Ammon's horn (tissue), 1 donor: ENCODE measurements around the gene SMIM1.

Experiments
- DNase-seq: peaks from one replicate; pipeline ENCODE4 v3.0.0-alpha.2; 2016; ENCODE audit warnings: low spot score

Gene SMIM1

GRCh38 chr1:3772715-3773571, at the start of gene SMIM1:
TSS of gene SMIM1 (plus strand) at chr1:3772749. CDS start at chr1:3775374, 2,625 bp downstream.
- DNase-seq: no peak

DNA sequence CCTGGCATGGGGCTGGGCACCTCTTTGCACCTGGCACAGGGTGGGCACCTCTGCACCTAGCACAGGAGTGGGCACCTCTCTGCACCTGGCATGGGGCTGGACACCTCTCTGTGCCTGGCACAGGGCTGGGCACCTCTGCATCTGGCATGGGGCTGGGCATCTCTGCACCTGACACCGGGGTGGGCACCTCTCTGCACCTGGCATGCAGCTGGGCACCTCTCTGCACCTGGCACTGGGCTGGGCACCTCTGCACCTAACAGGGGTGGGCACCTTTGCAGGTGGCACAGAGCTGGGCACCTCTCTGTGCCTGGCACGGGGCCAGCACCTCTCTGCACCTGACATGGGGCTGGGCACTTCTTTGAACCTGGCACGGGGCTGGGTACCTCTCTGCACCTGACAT, 49.7 kb upstream of the SMIM1 start:
- DNase-seq: no peak

- DNase-seq: peak; percentile 84
Observed at GRCh38 chr1:3724416-3725030, 48.0 kb upstream of the SMIM1 start.

DNA sequence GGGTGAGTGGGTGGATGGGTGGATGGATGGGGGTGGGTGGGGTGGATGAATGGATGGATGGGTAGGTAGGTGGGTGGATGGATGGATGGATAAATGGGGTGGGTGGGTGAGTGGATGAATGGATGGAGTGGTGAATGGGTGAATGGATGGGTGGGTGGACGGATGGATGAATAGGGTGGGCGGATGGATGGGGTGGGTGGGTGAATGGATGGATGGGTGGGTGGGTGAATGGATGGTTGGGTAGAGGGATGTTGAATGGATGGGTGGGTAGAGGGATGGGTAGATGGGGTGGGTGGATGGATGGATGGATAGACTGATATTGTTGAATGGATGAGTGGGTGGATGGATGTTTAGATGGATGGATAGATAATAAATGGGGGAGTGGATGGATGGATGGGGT, 47.2 kb upstream of the SMIM1 start:
- DNase-seq: no peak

DNA sequence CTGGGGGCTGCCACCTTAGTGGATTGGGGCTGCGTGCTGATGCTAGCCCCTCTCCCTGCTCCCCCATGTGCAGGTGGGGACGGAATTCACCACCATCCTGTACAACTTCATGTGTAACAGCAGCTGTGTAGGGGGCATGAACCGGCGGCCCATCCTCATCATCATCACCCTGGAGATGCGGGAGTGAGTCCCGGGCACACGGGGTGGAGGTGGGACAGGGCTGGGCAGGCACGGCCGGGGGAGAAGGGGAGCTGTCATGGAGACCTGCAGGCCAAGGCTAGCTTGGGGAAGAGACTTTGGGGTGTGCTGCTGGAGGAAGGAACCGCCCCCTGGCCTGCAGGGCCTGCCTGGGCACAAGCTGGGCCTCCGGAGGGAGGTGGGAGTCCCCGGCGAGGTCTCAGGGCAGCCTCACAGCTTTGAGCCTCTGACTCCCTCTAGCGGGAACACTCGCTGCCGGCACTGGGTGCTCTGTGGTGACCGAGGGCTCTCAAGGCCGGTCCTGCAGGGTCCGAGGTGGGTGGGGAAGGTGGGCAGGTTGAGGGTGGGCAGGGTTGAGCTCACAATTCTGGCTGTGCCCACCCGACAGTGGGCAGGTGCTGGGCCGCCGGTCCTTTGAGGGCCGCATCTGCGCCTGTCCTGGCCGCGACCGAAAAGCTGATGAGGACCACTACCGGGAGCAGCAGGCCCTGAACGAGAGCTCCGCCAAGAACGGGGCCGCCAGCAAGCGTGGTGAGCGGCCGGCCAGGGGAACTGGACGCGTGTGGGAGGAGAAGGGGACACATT, 45.3 kb upstream of the SMIM1 start:
- DNase-seq: peak; percentile 74

DNA sequence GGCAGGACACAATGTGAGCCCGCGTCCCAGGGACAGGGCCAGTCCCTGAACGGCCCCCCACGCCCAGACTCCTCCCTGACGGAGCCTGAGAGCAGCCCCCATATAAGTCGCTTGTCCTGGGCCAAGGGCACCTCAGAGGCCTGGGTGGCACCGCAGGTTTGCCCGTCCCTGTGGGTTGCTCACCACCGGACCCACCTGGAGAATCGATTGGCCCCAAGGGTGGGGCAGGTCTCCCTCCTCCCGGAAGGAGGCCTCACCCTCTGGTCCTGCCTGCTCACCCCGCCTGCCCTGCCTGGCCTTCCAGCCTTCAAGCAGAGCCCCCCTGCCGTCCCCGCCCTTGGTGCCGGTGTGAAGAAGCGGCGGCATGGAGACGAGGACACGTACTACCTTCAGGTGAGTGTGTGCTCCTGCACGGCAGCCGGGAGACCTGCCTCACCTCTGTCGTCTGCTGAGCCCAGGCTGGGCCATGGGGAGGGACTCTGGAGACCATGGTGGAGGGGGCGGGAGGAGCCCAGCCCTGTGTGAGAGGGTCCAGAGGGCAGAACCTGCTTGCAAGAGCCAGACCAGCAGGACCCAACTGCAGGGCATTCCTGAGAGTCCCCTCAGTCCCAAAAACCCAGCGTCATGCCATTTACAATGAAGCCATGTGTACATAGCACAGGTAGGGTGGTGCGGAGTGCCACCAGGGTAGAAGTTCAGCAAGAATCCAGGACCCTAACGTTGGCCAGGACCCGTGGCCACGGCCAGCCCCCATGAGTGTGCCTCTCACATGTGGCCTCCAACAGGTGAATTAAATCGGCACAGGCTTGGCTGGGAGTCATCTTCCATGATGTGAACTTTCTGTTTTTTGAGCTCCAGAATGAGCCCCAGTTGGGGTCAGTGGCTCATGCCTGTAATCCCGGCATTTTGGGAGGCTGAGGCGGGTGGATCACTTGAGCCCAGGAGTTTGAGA, 44.4 kb upstream of the SMIM1 start:
- DNase-seq: no peak

DNA sequence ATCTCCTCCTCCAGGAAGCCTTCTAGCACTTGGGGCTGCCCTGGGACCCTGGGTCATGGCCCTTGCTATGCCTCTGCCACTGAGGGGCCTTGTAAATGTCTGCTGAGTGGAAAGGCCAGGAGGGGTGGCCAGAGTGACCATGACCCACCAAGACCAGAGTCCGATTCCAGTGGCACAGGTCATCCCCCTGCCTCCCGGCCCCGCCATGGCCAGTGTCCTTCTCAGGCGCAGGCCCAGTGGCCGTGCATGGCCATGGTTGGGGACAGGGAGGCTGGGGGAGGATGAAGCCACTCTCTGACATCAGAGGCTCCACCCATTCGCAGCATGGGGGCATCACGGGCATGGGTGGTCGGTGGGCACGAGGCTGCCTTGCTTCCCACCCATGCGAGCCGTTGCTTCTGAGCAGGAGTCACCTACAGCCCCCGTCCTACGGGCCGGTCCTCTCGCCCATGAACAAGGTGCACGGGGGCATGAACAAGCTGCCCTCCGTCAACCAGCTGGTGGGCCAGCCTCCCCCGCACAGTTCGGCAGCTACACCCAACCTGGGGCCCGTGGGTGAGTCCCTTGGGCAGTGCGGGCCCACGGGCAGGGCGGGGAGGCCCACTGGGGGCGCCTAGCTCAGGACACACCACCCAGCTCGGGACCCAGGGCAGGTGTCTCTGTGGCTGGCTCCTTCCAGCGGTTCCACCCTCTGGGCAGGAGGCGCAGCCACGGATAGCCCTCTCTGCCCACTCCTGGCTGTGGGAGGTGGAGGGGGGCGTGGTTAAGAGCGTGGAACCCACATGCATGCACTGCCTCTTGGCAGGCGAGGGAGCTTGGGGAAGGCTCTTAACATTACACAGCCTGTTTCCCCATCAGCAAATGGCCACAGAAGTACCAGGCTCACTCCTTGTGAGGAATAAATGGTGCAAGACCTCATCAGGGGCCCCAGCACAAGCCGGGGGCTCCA, 42.7 kb upstream of the SMIM1 start:
- no peak for DNase-seq

- DNase-seq: no peak
Observed at GRCh38 chr1:3730543-3731247, 41.9 kb upstream of the SMIM1 start.

- peak; percentile 51 for DNase-seq
Observed at GRCh38 chr1:3731583-3732433, 40.7 kb upstream of the SMIM1 start.

GRCh38 chr1:3732434-3733093, 40.0 kb upstream of the SMIM1 start:
- DNase-seq: no peak

GRCh38 chr1:3733094-3733882, 39.3 kb upstream of the SMIM1 start:
- no peak for DNase-seq

DNA sequence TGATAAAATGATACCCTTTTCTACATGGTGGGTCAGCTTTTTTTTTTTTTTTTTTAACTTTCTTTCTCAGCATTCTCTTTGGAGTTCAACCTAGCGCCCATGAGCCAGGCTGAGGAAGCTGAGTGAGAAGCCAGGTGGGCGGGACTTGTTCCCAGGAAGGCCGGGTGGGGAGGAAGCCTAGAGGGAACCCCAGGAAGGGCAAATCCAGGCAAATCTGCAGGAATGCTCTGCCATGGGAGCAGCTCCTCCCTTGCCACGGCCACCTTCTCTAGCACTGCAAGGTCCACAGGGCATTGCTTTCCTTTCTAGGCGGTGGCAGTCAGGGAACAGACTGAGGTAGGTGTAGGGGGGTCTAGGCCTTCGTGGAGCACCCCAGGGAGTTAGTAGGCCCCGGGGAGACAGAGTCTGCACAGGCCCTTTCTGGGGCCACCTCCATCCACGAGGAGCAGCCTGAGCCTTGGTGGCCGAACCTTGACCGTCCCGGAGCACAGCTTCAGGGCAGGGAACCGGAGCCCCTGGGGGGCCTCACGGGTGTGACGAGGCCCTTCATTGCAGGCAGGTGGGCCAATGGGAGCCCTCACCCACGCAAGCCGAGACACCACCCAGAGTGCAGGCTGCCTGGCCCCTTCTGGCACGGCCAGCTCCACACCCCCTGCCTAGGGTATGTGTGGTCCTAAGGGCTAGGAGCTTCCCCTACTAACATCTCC, 38.5 kb upstream of the SMIM1 start:
- DNase-seq: no peak

DNA sequence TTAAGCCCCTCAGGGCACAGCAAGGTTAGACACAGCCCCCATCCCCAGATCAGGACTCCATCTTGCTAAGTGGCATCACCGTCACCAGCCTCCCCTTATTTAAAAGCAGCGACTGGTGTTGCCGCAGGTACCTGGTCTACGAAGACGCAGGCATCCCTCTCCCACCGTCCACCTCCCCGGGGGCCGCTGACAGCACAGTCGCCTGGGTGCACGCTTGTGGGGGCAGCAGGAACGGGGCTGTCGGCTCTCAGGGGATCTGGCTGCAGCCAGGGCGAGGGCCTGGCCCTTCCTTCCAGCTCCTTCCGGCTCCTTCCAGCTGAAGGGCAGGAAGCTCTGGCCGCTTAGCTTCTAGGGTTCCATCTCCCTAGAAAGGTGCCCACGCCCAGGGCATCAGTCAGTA, 37.9 kb upstream of the SMIM1 start:
- DNase-seq: no peak

- no peak for DNase-seq
Observed at GRCh38 chr1:3735027-3735681, 37.4 kb upstream of the SMIM1 start.

DNA sequence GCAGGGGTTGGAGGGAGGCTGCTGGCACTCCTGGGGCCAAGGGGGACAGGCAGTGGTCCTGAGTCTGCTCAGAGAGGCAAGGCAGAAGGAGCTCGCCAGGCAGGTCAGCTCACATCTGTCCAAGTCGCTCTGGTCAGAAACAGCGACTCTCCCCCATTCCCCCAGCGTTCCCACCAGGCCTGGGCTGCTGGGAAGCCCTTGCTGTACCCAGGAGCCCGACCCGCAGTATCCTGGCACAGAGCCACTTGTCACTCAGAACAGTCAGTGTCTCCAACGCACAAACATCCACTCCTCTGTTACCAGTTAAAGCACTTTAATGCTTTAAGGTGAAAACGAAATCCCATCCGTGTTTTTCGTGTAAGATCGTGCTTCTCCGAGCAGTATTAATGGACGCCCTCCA, 36.9 kb upstream of the SMIM1 start:
- DNase-seq: no peak

DNA sequence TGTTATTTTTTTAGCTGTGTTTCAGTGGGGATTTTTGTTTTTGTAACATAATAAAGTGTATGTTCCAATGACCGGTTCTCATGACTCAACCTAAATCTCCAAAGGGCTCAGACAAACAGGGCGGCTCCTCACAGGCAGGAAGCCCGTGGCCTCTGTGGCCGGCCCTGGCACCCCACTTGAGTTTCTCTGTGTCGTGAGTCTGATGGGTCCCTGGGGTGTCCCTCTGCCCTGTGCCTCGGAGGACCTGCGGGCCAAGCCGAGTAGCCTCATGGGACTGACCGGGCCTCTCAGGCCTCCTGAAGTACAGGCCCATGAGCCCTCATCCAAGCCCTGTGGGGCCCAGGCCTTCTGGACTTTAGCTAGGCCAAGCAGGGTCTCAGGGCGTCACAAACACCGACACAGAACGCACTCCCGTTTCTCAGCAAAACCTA, 36.4 kb upstream of the SMIM1 start:
- DNase-seq: no peak
